ENCODE data around the gene HERC2. TPM values are rescaled to one million over a fixed set of nuclear protein-coding genes. Genes with fewer than 3 reads are reported as not detected.

HERC2 gene
- total and polyA plus RNA-seq, 2 of the 4 experiments (the other 2 are of a cell fraction) = 20.8 to 28.9 TPM

GRCh38 chr15:28167042-28167441 is 154.9 kb downstream of the HERC2 start:
- Histone ChIP-seq H3K23ac (ENCODE audit: low read depth, low read length) (no peak overlapping the region), H3K9me3 (ENCODE audit: control insufficient read depth, insufficient read depth, low read length) (no peaks in the 10 kb centered on the region), H3K56ac (ENCODE audit: extremely low read depth, insufficient read depth, low read length) (no peak overlapping the region), H3K36me3 (ENCODE audit: control insufficient read depth, insufficient read depth, low read length) (peaks cover 30% of the 10 kb centered on the region), H3K4ac (ENCODE audit: low read depth, low read length) (no peak overlapping the region), H2BK15ac (ENCODE audit: low read depth, low read length) (no peak overlapping the region), H4K5ac (ENCODE audit: low read depth, low read length) (no peak overlapping the region), H4K8ac (ENCODE audit: low read depth in 2 of 2, low read length in 2 of 2) (no peak overlapping the region), H3K9me1 (ENCODE audit: insufficient read depth, low read length) (no peaks in the 10 kb centered on the region; the same call in 1 of the 2 replicates), H2AK9ac (replicated peaks; ENCODE audit: low read depth, low read length, poor library complexity) (no peak overlapping the region), H4K91ac (ENCODE audit: insufficient read depth, low read depth, low read length) (no peak overlapping the region), H3K27ac (ENCODE audit: insufficient read depth, low read length) (no peak overlapping the region), H2AFZ (replicated peaks; ENCODE audit: low read length, poor library complexity) (no peak overlapping the region), H3K9ac (ENCODE audit: low read depth, low read length) (no peak overlapping the region), H3K14ac (replicated peaks; ENCODE audit: low read depth, low read length) (no peak overlapping the region), H4K20me1 (ENCODE audit: insufficient read depth, low read length) (no peaks in the 10 kb centered on the region), H3K4me3 (ENCODE audit: insufficient read depth, low read depth, low read length) (no peak overlapping the region), H3K79me1 (ENCODE audit: low read depth in 1 of 2, low read length in 2 of 2) (no peaks in the 10 kb centered on the region; a peak in 2 of 4 replicates), H3K27me3 (ENCODE audit: control insufficient read depth, insufficient read depth, low read length) (no peaks in the 10 kb centered on the region), H3K4me2 (ENCODE audit: low read depth, low read length) (no peak overlapping the region), H2AK5ac (ENCODE audit: low read depth, low read length) (no peak overlapping the region), H2BK120ac (ENCODE audit: low read depth, low read length) (no peak overlapping the region), H3K18ac (ENCODE audit: low read depth, low read length) (no peak overlapping the region), H2BK5ac (ENCODE audit: low read depth, low read length, poor library complexity, severe bottlenecking) (no peak overlapping the region), H3K4me1 (ENCODE audit: control insufficient read depth, insufficient read depth, low read length) (no peaks in the 10 kb centered on the region), H2BK20ac (ENCODE audit: low read depth, low read length) (no peak overlapping the region)
- dilution Hi-C loops (cut with HindIII; ENCODE audit: low sequenced_read_pairs, unreplicated experiment) (no loop called here), in situ Hi-C loops (cut with MboI; ENCODE audit: low sequenced_read_pairs) (no loop called here), intact Hi-C loops (cut with micrococcal nuclease) (loop anchor here (10.0 kb wide), 1 partner anchor 98 kb away; no protein-coding TSS in a partner anchor)
- no peak for ATAC-seq (ENCODE audit: low read depth)
- DNase-seq = peak; percentile 5
- POLR2A ChIA-PET (ENCODE audit: unreplicated experiment) = no interaction called here
- WGBS, 2 experiments (ENCODE audit: extremely low coverage in 2 of 2, insufficient read length in 1 of 2) = no CpG with 5 or more reads among the region's 3 CpGs
- no peak for TF ChIP-seq RAD21 (IDR thresholded peaks at IDR 0.05; ENCODE audit: low read length)
- TF ChIP-seq NFE2L2 (IDR thresholded peaks at IDR 0.05; ENCODE audit: low read depth, low read length) = no peak
- no peak for TF ChIP-seq RFX5 (IDR thresholded peaks at IDR 0.05; ENCODE audit: low read depth, low read length)
- no TSS peak for BruUV-seq (replicated peaks)
- CTCF ChIA-PET = no interaction called here
